MM.1S (cell line): ENCODE data around the gene PTPRN2.

ENCODE experiments used
- DNase-seq: peaks from one replicate; pipeline ENCODE4 v3.0.0-alpha.2; 2015
- H2AFZ ChIP-seq: fragments of 300-600 bp; sonication (generic); 2 replicates; pipeline ENCODE4 v1.6.0; 2016; ENCODE audit warnings: antibody characterized with exemption, low read length
- H3F3A ChIP-seq: fragments of 300-600 bp; sonication (generic); 2 replicates; pipeline ENCODE4 v1.6.1; 2016; ENCODE audit warnings: mild to moderate bottlenecking, antibody characterized with exemption, low read length, moderate library complexity, mixed read lengths; ENCODE audit not compliant: insufficient read depth
- H3K27ac ChIP-seq: fragments of 300-600 bp; sonication (generic); 2 replicates; pipeline ENCODE4 v1.5.1; 2016; ENCODE audit warnings: mild to moderate bottlenecking, low read length
- H3K27me3 ChIP-seq: fragments of 300-600 bp; sonication (generic); replicated peaks from 2 replicates; pipeline ENCODE4 v1.6.0; 2016; ENCODE audit warnings: low read length; ENCODE audit not compliant: insufficient read depth
- H3K36me3 ChIP-seq: fragments of 300-600 bp; sonication (generic); replicated peaks from 2 replicates; pipeline ENCODE4 v1.6.1; 2016; ENCODE audit warnings: mild to moderate bottlenecking, low read length, mixed read lengths; ENCODE audit not compliant: insufficient read depth
- H3K4me1 ChIP-seq: fragments of 300-600 bp; sonication (generic); 2 replicates; pipeline ENCODE4 v1.6.1; 2016; ENCODE audit warnings: low read length, mixed read lengths
- H3K4me2 ChIP-seq: fragments of 300-600 bp; sonication (generic); 2 replicates; pipeline ENCODE4 v1.6.0; 2016; ENCODE audit warnings: low read depth, low read length
- H3K4me3 ChIP-seq: fragments of 300-600 bp; sonication (generic); 2 replicates; pipeline ENCODE4 v1.5.1; 2016; ENCODE audit warnings: low read length, mixed read lengths
- H3K79me2 ChIP-seq: fragments of 300-600 bp; sonication (generic); 2 replicates; pipeline ENCODE4 v1.6.1; 2016; ENCODE audit warnings: mixed run types, low read length, mixed read lengths
- H3K9ac ChIP-seq: fragments of 300-600 bp; sonication (generic); 2 replicates; pipeline ENCODE4 v1.6.1; 2016; ENCODE audit warnings: low read length, mixed read lengths
- H3K9me2 ChIP-seq: fragments of 300-600 bp; sonication (generic); replicated peaks from 2 replicates; pipeline ENCODE4 v1.6.1; 2016; ENCODE audit warnings: mild to moderate bottlenecking, low read length, mixed read lengths; ENCODE audit not compliant: insufficient read depth
- H3K9me3 ChIP-seq: fragments of 300-600 bp; sonication (generic); replicated peaks from 2 replicates; pipeline ENCODE4 v1.6.1; 2016; ENCODE audit warnings: mild to moderate bottlenecking, low read length, mixed read lengths; ENCODE audit not compliant: insufficient read depth
- H4K20me1 ChIP-seq: fragments of 300-600 bp; sonication (generic); 2 replicates; pipeline ENCODE4 v1.6.1; 2016; ENCODE audit warnings: mild to moderate bottlenecking, low read length, moderate library complexity, mixed read lengths; ENCODE audit not compliant: insufficient read depth
- EZH2 ChIP-seq: fragments of 300-600 bp; sonication (generic); optimal IDR thresholded peaks from 2 replicates; pipeline ENCODE3; 2017; ENCODE audit warnings: low read depth, mild to moderate bottlenecking, antibody characterized with exemption, low read length, mixed read lengths
- EZH2phosphoT487 ChIP-seq: fragments of 300-600 bp; sonication (generic); IDR thresholded peaks from 2 replicates; pipeline ENCODE4 v1.6.1; 2018; ENCODE audit warnings: antibody characterized with exemption, low read length
- TF ChIP-seq, protein P1 (sequence below): fragments of 300-600 bp; sonication (generic); IDR thresholded peaks from 2 replicates; pipeline ENCODE4 v1.5.1; 2016; ENCODE audit warnings: antibody characterized with exemption, low read length, mixed read lengths

Gene PTPRN2

DNA sequence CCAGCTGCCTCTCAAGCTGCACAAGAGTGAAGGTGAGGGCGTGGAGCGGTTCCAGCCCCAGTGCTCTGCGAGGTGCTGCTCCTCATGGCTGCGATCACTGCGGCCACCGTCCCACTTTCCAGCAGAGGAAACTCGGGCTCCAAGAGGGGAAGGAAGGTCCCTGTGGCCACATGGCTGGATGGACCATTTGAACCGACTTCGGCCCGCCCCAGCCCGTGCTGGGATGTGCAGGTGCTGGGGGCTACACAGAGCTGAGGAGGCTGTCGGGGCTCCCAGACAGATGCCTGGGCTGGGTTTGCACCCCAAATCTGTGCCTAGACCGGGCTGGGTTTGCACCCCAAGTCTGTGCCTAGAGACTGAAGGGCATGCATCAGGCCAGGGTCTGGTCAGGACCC lies 1064.3 kb downstream of the PTPRN2 start:
- no peaks in the 10 kb centered on the region for H3K9me2 ChIP-seq
- no peak overlapping the region for H3K9ac ChIP-seq
- H2AFZ ChIP-seq = no peak overlapping the region
- no peaks in the 10 kb centered on the region for H3K9me3 ChIP-seq
- H3K4me2 ChIP-seq = no peak overlapping the region
- H3K27me3 ChIP-seq = peaks cover 65% of the 10 kb centered on the region
- H3K4me3 ChIP-seq = no peak overlapping the region
- H3K4me1 ChIP-seq = peaks cover 14% of the 10 kb centered on the region
- no peaks in the 10 kb centered on the region for H3K79me2 ChIP-seq
- peaks cover 4% of the 10 kb centered on the region; the same call in 1 of the 2 replicates for H3F3A ChIP-seq
- H3K36me3 ChIP-seq = no peaks in the 10 kb centered on the region
- no peaks in the 10 kb centered on the region for H4K20me1 ChIP-seq
- no peak for DNase-seq
- TF ChIP-seq, protein P1, sequence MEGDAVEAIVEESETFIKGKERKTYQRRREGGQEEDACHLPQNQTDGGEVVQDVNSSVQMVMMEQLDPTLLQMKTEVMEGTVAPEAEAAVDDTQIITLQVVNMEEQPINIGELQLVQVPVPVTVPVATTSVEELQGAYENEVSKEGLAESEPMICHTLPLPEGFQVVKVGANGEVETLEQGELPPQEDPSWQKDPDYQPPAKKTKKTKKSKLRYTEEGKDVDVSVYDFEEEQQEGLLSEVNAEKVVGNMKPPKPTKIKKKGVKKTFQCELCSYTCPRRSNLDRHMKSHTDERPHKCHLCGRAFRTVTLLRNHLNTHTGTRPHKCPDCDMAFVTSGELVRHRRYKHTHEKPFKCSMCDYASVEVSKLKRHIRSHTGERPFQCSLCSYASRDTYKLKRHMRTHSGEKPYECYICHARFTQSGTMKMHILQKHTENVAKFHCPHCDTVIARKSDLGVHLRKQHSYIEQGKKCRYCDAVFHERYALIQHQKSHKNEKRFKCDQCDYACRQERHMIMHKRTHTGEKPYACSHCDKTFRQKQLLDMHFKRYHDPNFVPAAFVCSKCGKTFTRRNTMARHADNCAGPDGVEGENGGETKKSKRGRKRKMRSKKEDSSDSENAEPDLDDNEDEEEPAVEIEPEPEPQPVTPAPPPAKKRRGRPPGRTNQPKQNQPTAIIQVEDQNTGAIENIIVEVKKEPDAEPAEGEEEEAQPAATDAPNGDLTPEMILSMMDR = no peak
- TF ChIP-seq EZH2phosphoT487 = no peak
- no peak for TF ChIP-seq EZH2
- H3K27ac ChIP-seq = no peak overlapping the region

DNA sequence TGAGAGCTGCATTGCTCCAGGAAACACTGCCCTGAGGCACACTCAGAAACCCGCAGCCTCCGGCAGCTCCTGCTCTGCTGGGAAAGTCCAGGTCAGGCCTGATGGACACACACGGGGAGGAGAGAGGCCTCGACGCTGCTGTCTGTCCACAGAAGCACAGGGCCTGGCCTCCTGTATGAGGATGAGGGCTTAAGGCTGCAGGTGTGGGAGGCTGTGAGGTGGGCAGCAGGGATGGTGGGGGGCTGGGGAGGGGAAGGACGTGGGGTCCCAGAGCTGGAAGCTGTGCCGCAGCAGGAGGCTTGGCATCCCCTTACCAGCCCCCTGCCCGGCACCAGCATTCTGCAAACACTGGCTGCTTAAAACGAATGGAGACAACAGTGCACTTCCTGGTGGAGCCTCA lies 1064.7 kb downstream of the PTPRN2 start:
- Histone ChIP-seq H3K9me3 (no peaks in the 10 kb centered on the region), H3K27me3 (peaks cover 61% of the 10 kb centered on the region), H3K79me2 (no peaks in the 10 kb centered on the region), H3K4me3 (no peak overlapping the region), H3K9ac (no peak overlapping the region), H3F3A (peaks cover 4% of the 10 kb centered on the region; the same call in 1 of the 2 replicates), H4K20me1 (no peaks in the 10 kb centered on the region), H3K36me3 (no peaks in the 10 kb centered on the region), H3K4me2 (no peak overlapping the region), H3K4me1 (peaks cover 14% of the 10 kb centered on the region), H3K9me2 (no peaks in the 10 kb centered on the region), H2AFZ (no peak overlapping the region), H3K27ac (no peak overlapping the region)
- no peak for TF ChIP-seq EZH2
- DNase-seq = no peak

DNA sequence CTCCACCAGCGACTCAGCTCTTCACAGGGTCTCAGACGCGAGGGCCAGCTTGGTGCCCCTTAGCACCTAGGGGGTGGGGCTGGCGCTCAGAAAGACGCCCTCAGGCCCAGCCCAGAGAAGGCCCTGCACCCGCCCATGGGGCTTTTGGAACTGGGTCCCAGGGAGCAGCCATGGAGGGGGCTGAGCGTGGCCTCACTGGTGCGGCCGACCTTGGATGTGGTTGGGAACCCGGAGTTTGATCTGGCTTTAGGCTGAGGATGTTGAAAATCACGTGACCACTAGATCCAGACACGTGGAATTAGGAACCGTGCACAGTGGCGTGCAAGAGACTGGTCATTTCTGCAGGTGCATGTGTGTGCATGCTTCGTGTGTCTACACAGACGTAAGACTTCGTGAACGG lies 1065.4 kb downstream of the PTPRN2 start:
- DNase-seq = no peak
- no peak overlapping the region for H2AFZ ChIP-seq

DNA sequence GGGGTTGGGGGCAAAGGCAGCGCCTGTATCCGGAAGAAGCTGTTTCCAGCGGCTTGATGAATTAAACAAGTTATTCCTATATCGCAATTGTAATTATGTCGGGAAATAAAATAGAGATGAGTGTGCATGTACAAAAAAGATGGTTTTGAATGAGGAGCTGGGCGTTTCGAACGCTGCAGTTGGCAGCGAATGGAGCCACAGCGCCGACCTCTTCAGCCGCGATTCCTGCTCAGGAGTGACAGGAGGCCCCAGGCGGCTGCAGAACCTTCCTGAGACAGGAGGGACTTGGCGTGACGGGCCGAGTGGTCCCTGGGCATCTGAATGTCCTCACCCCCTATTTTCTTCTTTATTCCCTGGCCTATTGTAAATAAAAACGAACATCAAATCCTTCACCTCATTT lies 1065.9 kb downstream of the PTPRN2 start:
- H3K27me3 ChIP-seq = peaks cover 51% of the 10 kb centered on the region

More for the DNA sequence above, 1065.4 kb downstream of the PTPRN2 start:
- no peak overlapping the region for H3K4me2 ChIP-seq
- no peaks in the 10 kb centered on the region for H3K9me3 ChIP-seq
- H3K4me3 ChIP-seq = no peak overlapping the region
- H3K9me2 ChIP-seq = no peaks in the 10 kb centered on the region
- H4K20me1 ChIP-seq = no peaks in the 10 kb centered on the region
- H3K36me3 ChIP-seq = no peaks in the 10 kb centered on the region
- peaks cover 53% of the 10 kb centered on the region for H3K27me3 ChIP-seq
- H3K79me2 ChIP-seq = no peaks in the 10 kb centered on the region
- H3K27ac ChIP-seq = no peak overlapping the region
- H3K4me1 ChIP-seq = peaks cover 14% of the 10 kb centered on the region
- H3F3A ChIP-seq = peaks cover 4% of the 10 kb centered on the region; the same call in 1 of the 2 replicates
- no peak for TF ChIP-seq EZH2
- no peak for TF ChIP-seq EZH2phosphoT487
- TF ChIP-seq, protein P1 = no peak
- H3K9ac ChIP-seq = no peak overlapping the region

More for the DNA sequence above, 1065.9 kb downstream of the PTPRN2 start:
- TF ChIP-seq EZH2 (no peak), EZH2phosphoT487 (no peak)
- TF ChIP-seq, protein P1 = no peak
- no peaks in the 10 kb centered on the region for H3K79me2 ChIP-seq
- H3K4me3 ChIP-seq = no peak overlapping the region
- no peak for DNase-seq
- no peak overlapping the region for H3K4me2 ChIP-seq
- H3K4me1 ChIP-seq = peaks cover 14% of the 10 kb centered on the region
- H3K9me2 ChIP-seq = no peaks in the 10 kb centered on the region
- H3K9me3 ChIP-seq = no peaks in the 10 kb centered on the region
- no peak overlapping the region for H3K9ac ChIP-seq
- H3K27ac ChIP-seq = no peak overlapping the region
- H2AFZ ChIP-seq = no peak overlapping the region
- no peaks in the 10 kb centered on the region for H4K20me1 ChIP-seq
- no peaks in the 10 kb centered on the region for H3K36me3 ChIP-seq
- peaks cover 4% of the 10 kb centered on the region; the same call in 1 of the 2 replicates for H3F3A ChIP-seq
